SJCRH30 (cell line): ENCODE results near the gene LIMCH1. TPM values are rescaled to one million over a fixed set of nuclear protein-coding genes. Genes with fewer than 3 reads are reported as not detected.
"Not testable (repeated sequence)": the region's sequence is repeated elsewhere in the genome, so short reads cannot be mapped to it uniquely, and the experiment has no call there.

ENCODE experiments used
- DNase-seq, 2 experiments: peaks; one replicate each; pipeline ENCODE4 v3.0.0-alpha.2; 2015 to 2020
- H3K27ac ChIP-seq: fragments of 250-450 bp; sonication (Bioruptor Pico); 2 replicates; pipeline ENCODE4 v1.5.1; 2020; ENCODE audit warnings: mild to moderate bottlenecking, moderate library complexity
- H3K27me3 ChIP-seq: fragments of 250-450 bp; sonication (Bioruptor Pico); 2 replicates; pipeline ENCODE4 v1.5.1; 2020; ENCODE audit warnings: mild to moderate bottlenecking, moderate library complexity
- H3K36me3 ChIP-seq: fragments of 250-450 bp; sonication (Bioruptor Pico); 2 replicates; pipeline ENCODE4 v1.5.1; 2020; ENCODE audit warnings: mild to moderate bottlenecking, moderate library complexity
- H3K4me1 ChIP-seq: fragments of 250-450 bp; sonication (Bioruptor Pico); 2 replicates; pipeline ENCODE4 v1.5.1; 2020; ENCODE audit warnings: mild to moderate bottlenecking, moderate library complexity
- H3K4me3 ChIP-seq: fragments of 250-450 bp; sonication (Bioruptor Pico); 2 replicates; pipeline ENCODE4 v1.5.1; 2020; ENCODE audit warnings: mild to moderate bottlenecking, moderate library complexity
- H3K9me3 ChIP-seq: fragments of 250-450 bp; sonication (Bioruptor Pico); replicated peaks from 2 replicates; pipeline ENCODE4 v1.5.1; 2020; ENCODE audit warnings: mild to moderate bottlenecking, moderate library complexity
- total RNA-seq: library from RNA; depleted of rRNA; stranded (reverse); fragments of >200 nt; shearing (Covaris generic); gene quantifications from 2 replicates; pipeline ENCODE4 v1.2.3, GENCODE V29; 2014

The LIMCH1 gene
- total RNA-seq, 1 experiment from 2014 or later: 128 TPM

DNA sequence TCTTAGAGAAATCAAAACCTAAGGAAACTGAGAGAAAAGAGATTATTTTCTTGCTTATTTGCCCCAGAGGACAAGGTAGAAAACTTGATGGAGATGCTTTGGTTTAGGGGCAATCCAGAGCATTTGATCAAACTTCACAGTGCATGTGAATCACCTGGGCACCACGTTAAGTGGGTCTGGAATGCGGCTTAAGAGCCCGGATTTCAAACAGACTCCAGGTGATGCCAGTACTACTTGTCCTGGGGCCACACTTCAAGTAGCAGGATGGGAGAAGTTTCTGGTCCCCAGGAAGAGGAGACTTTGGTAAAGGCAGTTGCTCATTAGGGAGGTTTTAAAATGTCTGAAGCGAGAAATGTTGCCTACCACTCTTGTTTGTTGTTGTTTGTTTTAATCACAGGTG is 158.8 kb downstream of the LIMCH1 start:
- Histone ChIP-seq H3K4me3 (no peak overlapping the region), H3K36me3 (peaks cover 48% of the 10 kb centered on the region), H3K27me3 (no peaks in the 10 kb centered on the region), H3K4me1 (no peaks in the 10 kb centered on the region), H3K27ac (no peak overlapping the region), H3K9me3 (no peaks in the 10 kb centered on the region)
- DNase-seq: no peak

GRCh38 chr4:41701983-41702382 is 164.0 kb downstream of the LIMCH1 start:
- DNase-seq: no peak
- peaks cover 10% of the 10 kb centered on the region for H3K36me3 ChIP-seq

GRCh38 chr4:41702770-41703169 is 164.8 kb downstream of the LIMCH1 start:
- Histone ChIP-seq H3K27ac (no peak overlapping the region), H3K36me3 (peaks cover 7% of the 10 kb centered on the region; the same call in 1 of the 2 replicates), H3K9me3 (no peaks in the 10 kb centered on the region), H3K4me3 (no peak overlapping the region), H3K4me1 (no peaks in the 10 kb centered on the region), H3K27me3 (no peaks in the 10 kb centered on the region)
- no peak for DNase-seq

More at GRCh38 chr4:41701983-41702382, 164.0 kb downstream of the LIMCH1 start:
- H3K27me3 ChIP-seq: no peaks in the 10 kb centered on the region
- H3K4me3 ChIP-seq: no peak overlapping the region
- no peaks in the 10 kb centered on the region for H3K4me1 ChIP-seq
- no peaks in the 10 kb centered on the region for H3K9me3 ChIP-seq
- H3K27ac ChIP-seq: no peak overlapping the region

- peaks cover 2% of the 10 kb centered on the region; the same call in 1 of the 2 replicates for H3K36me3 ChIP-seq
- H3K4me1 ChIP-seq: no peaks in the 10 kb centered on the region
- DNase-seq: no peak
- no peak overlapping the region for H3K4me3 ChIP-seq
- no peaks in the 10 kb centered on the region for H3K27me3 ChIP-seq
- no peaks in the 10 kb centered on the region for H3K9me3 ChIP-seq
- H3K27ac ChIP-seq: no peak overlapping the region
These were observed 165.8 kb downstream of the LIMCH1 start for GRCh38 chr4:41703785-41704184.

- peaks cover 12% of the 10 kb centered on the region for H3K4me1 ChIP-seq
- H3K36me3 ChIP-seq: no peaks in the 10 kb centered on the region
- H3K4me3 ChIP-seq: no peak overlapping the region
- peak overlapping the region; percentile 61 for H3K27ac ChIP-seq
- peak; percentile 62 to 90 for DNase-seq
- H3K27me3 ChIP-seq: no peaks in the 10 kb centered on the region
- H3K9me3 ChIP-seq: no peaks in the 10 kb centered on the region
These were observed 172.0 kb downstream of the LIMCH1 start for GRCh38 chr4:41709844-41710481.

DNA sequence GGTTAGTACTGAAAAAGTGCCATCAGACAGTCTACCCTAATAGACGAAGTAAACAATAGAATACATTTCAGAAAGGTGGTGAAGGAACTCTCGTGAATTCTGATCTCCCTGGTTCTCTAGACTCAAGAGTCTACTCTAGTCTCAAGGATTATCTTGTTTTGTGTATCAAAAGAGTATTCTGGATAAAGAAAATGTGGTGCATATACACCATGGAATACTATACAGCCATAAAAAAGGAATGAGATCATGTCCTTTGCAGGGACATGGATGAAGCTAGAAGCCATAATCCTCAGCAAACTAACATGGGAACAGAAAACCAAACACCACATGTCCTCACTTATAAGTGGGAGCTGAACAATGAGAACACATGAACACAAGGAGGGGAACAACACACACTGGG is 173.7 kb downstream of the LIMCH1 start:
- H3K27me3 ChIP-seq, DNase-seq, H3K36me3 ChIP-seq, H3K9me3 ChIP-seq, H3K4me3 ChIP-seq, H3K27ac ChIP-seq: not testable (repeated sequence)
- H3K4me1 ChIP-seq: peaks cover 12% of the 10 kb centered on the region

DNA sequence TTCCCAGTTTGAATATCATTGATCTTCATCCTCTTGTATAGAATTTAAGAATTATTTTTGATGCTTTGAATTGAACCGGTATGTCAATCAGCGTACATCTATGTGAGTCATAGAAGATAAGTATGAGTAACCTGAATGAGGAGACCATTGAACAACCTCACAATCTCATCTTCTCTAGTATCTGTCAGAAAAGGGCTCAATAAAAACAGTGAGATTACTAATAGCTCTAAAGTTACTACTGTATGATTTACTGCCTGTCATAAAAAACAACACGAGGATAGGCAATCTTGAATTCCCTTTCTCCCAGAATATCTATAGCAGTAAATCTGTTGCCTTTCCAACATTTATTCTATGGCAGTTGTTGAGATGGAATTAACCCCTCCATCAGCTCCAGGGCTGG is 174.5 kb downstream of the LIMCH1 start:
- Histone ChIP-seq H3K4me1 (peaks cover 12% of the 10 kb centered on the region), H3K4me3 (no peak overlapping the region), H3K27ac (no peak overlapping the region), H3K27me3 (no peaks in the 10 kb centered on the region), H3K36me3 (no peaks in the 10 kb centered on the region), H3K9me3 (no peaks in the 10 kb centered on the region)
- no peak for DNase-seq

GRCh38 chr4:41713768-41714167 is 175.8 kb downstream of the LIMCH1 start:
- no peaks in the 10 kb centered on the region for H3K27me3 ChIP-seq
- H3K36me3 ChIP-seq: no peaks in the 10 kb centered on the region
- H3K4me3 ChIP-seq: no peak overlapping the region
- H3K4me1 ChIP-seq: peaks cover 12% of the 10 kb centered on the region
- DNase-seq: no peak
- no peak overlapping the region for H3K27ac ChIP-seq
- no peaks in the 10 kb centered on the region for H3K9me3 ChIP-seq

DNA sequence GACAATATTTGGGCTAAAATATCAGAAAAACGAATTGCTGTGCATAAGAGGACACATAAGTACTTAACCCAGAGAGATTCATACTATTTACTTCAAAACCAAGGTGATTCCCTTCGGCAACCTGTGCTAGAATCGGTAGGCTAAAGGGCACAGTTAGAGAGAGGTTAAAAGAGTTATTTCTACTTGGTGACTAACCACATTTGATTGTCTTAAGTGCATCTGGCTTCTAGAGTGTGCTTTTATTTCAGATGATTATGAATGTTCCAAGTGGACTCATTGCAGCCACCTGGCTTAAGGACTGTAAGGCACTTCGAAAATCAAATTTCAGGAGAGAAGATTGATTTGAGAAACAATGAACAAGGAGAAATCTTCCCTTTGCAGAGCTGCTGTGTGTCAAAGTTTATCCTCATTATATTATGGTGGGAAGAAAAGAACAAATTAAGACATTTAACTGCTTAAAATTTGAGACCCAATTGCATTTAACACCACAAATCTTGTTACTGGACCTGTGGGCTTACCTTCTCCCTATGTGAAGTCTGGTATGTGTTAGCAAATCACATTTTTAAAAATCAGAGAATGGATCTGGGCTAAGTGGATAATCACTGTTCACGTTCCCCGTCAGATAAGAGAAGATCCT is 176.5 kb downstream of the LIMCH1 start:
- no peak overlapping the region for H3K27ac ChIP-seq

GRCh38 chr4:41715155-41715554 is 177.2 kb downstream of the LIMCH1 start:
- H3K9me3 ChIP-seq: no peaks in the 10 kb centered on the region
- no peaks in the 10 kb centered on the region for H3K27me3 ChIP-seq
- peaks cover 6% of the 10 kb centered on the region for H3K4me1 ChIP-seq
- H3K27ac ChIP-seq: no peak overlapping the region
- H3K4me3 ChIP-seq: no peak overlapping the region
- H3K36me3 ChIP-seq: no peaks in the 10 kb centered on the region
- no peak for DNase-seq

More for the DNA sequence above, 176.5 kb downstream of the LIMCH1 start:
- no peaks in the 10 kb centered on the region for H3K36me3 ChIP-seq
- H3K4me1 ChIP-seq: peaks cover 11% of the 10 kb centered on the region
- no peak overlapping the region for H3K4me3 ChIP-seq
- H3K27me3 ChIP-seq: no peaks in the 10 kb centered on the region
- no peaks in the 10 kb centered on the region for H3K9me3 ChIP-seq
- no peak for DNase-seq

GRCh38 chr4:41718907-41719306 is 180.9 kb downstream of the LIMCH1 start:
- H3K36me3 ChIP-seq: no peaks in the 10 kb centered on the region
- no peaks in the 10 kb centered on the region for H3K9me3 ChIP-seq
- no peaks in the 10 kb centered on the region for H3K27me3 ChIP-seq
- H3K27ac ChIP-seq: no peak overlapping the region
- H3K4me1 ChIP-seq: 0 out of 2 replicates have a peak, but pooled peaks cover 3% of the 10 kb centered on the region
- no peak overlapping the region for H3K4me3 ChIP-seq
- no peak for DNase-seq

GRCh38 chr4:41719417-41719816 is 181.5 kb downstream of the LIMCH1 start:
- H3K9me3 ChIP-seq: no peaks in the 10 kb centered on the region
- H3K4me1 ChIP-seq: 0 out of 2 replicates have a peak, but pooled peaks cover 3% of the 10 kb centered on the region
- DNase-seq: no peak
- no peak overlapping the region for H3K4me3 ChIP-seq
- no peak overlapping the region for H3K27ac ChIP-seq
- no peaks in the 10 kb centered on the region for H3K36me3 ChIP-seq
- H3K27me3 ChIP-seq: no peaks in the 10 kb centered on the region

- Histone ChIP-seq H3K27me3 (no peaks in the 10 kb centered on the region), H3K9me3 (no peaks in the 10 kb centered on the region), H3K27ac (no peak overlapping the region), H3K4me1 (0 out of 2 replicates have a peak, but pooled peaks cover 3% of the 10 kb centered on the region), H3K4me3 (no peak overlapping the region), H3K36me3 (no peaks in the 10 kb centered on the region)
- no peak for DNase-seq
These were observed 184.2 kb downstream of the LIMCH1 start for GRCh38 chr4:41722181-41722580.

DNA sequence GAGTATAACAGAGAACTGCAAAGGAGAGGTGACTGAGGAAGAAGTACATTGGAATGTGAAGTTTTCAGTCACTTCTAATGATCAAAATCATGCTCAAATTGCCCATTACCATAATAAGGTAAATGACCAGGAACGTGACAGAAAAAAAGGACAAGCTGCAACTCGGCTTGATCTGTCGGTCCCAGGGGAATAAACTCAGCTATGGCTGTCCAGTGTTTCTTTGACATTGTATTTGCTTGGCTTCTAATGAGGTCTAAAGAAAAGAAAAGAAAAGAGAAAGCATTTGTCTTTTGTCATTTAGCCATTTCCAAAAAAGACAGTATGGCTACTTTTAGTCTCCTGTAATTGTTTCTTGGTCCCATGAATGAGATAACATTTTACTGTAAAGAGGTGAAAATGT is 185.3 kb downstream of the LIMCH1 start:
- H3K4me3 ChIP-seq: no peak overlapping the region
- H3K4me1 ChIP-seq: 0 out of 2 replicates have a peak, but pooled peaks cover 3% of the 10 kb centered on the region
- H3K9me3 ChIP-seq: no peaks in the 10 kb centered on the region
- H3K27me3 ChIP-seq: no peaks in the 10 kb centered on the region
- no peak for DNase-seq
- no peak overlapping the region for H3K27ac ChIP-seq
- H3K36me3 ChIP-seq: no peaks in the 10 kb centered on the region

DNA sequence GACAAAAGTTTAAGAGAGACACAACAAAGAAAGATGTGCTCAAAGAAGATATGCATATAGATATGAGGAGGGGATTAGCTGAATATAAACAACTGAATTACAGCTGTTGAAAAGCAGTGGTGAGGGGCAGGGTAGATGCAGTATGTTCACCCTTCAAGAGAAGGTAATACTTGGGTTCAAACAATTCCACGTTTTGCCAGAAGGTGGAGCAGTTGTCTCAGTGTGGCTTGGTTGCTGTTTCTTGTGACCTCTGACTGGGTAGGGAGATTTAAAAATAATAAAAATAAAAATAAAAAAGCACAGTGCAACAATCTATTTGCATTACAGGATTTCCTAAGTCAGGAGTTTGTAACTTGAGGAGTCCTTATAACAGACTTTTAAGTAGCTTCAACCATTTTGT is 187.3 kb downstream of the LIMCH1 start:
- peak in 1 of 2 experiments; percentile 34 for DNase-seq
- no peaks in the 10 kb centered on the region for H3K4me1 ChIP-seq
- no peaks in the 10 kb centered on the region for H3K9me3 ChIP-seq
- H3K36me3 ChIP-seq: no peaks in the 10 kb centered on the region
- H3K27ac ChIP-seq: no peak overlapping the region
- no peak overlapping the region for H3K4me3 ChIP-seq
- no peaks in the 10 kb centered on the region for H3K27me3 ChIP-seq
